Neural crest cell (in vitro differentiated cells): ENCODE data around the gene SOWAHB. TPM values are rescaled to one million over a fixed set of nuclear protein-coding genes. Genes with fewer than 3 reads are reported as not detected.

Source experiments
- DNase-seq: peaks from one replicate; pipeline ENCODE4 v3.0.0; 2021; ENCODE audit warnings: low read depth, mixed read lengths, low spot score
- H3K27ac Mint-ChIP-seq: one replicate; pipeline ENCODE4 v1.8.0; 2021; ENCODE audit warnings: mild to moderate bottlenecking, mixed read lengths; ENCODE audit not compliant: unreplicated experiment
- H3K27me3 Mint-ChIP-seq: 2 replicates; pipeline ENCODE4 v1.8.0; 2021; ENCODE audit warnings: low read depth, mild to moderate bottlenecking, mixed read lengths
- H3K36me3 Mint-ChIP-seq: 2 replicates; pipeline ENCODE4 v1.8.0; 2021; ENCODE audit warnings: low read depth, mild to moderate bottlenecking, mixed read lengths
- H3K4me1 Mint-ChIP-seq: 2 replicates; pipeline ENCODE4 v1.8.0; 2021; ENCODE audit warnings: mixed read lengths
- H3K4me3 Mint-ChIP-seq: one replicate; pipeline ENCODE4 v1.8.0; 2021; ENCODE audit warnings: mild to moderate bottlenecking, mixed read lengths
- H3K9me3 Mint-ChIP-seq: 2 replicates; pipeline ENCODE4 v1.8.0; 2021; ENCODE audit warnings: mixed read lengths
- CTCF ChIP-seq: fragments of 200-600 bp; sonication (generic); conservative IDR thresholded peaks from 2 replicates; pipeline ENCODE4 v1.5.0; 2021; ENCODE audit warnings: antibody characterized with exemption, mild to moderate bottlenecking
- total RNA-seq: library from RNA; stranded (reverse); gene quantifications from 2 replicates; pipeline ENCODE4 v1.2.1, GENCODE V29; 2021

Gene SOWAHB
- total RNA-seq, 1 donor from 2014 or later = not detected

- Mint-ChIP-seq H3K4me3 (peak overlapping the region; percentile 13), H3K4me1 (no peaks in the 10 kb centered on the region), H3K9me3 (no peaks in the 10 kb centered on the region), H3K36me3 (peaks cover 2% of the 10 kb centered on the region), H3K27me3 (peaks cover 55% of the 10 kb centered on the region), H3K27ac (no peak overlapping the region)
- TF ChIP-seq CTCF = no peak
- no peak for DNase-seq
Measured at GRCh38 chr4:76898949-76899645, 1.2 kb upstream of the SOWAHB start.

- Mint-ChIP-seq H3K36me3 (peaks cover 2% of the 10 kb centered on the region), H3K9me3 (no peaks in the 10 kb centered on the region), H3K4me3 (peak overlapping the region; percentile 13), H3K4me1 (no peaks in the 10 kb centered on the region), H3K27ac (no peak overlapping the region), H3K27me3 (peaks cover 57% of the 10 kb centered on the region)
- TF ChIP-seq CTCF = no peak
- DNase-seq = no peak
Measured at GRCh38 chr4:76898385-76898692, 395 bp upstream of the SOWAHB start.

- Mint-ChIP-seq H3K27me3 (peaks cover 70% of the 10 kb centered on the region), H3K27ac (no peak overlapping the region), H3K36me3 (peaks cover 2% of the 10 kb centered on the region), H3K9me3 (no peaks in the 10 kb centered on the region), H3K4me1 (no peaks in the 10 kb centered on the region), H3K4me3 (peak overlapping the region; percentile 53)
- DNase-seq = peak; percentile 41
- TF ChIP-seq CTCF = no peak
Measured at GRCh38 chr4:76896614-76897535, 1.1 kb downstream of the SOWAHB start.

- no peak for TF ChIP-seq CTCF
Measured at GRCh38 chr4:76896048-76896447, 1.9 kb downstream of the SOWAHB start.

GRCh38 chr4:76895619-76896018 is 2.3 kb downstream of the SOWAHB start:
- peaks cover 2% of the 10 kb centered on the region for H3K36me3 Mint-ChIP-seq
- no peaks in the 10 kb centered on the region for H3K9me3 Mint-ChIP-seq
- no peak overlapping the region for H3K27ac Mint-ChIP-seq
- no peak for DNase-seq
- no peak overlapping the region for H3K4me3 Mint-ChIP-seq
- H3K4me1 Mint-ChIP-seq = no peaks in the 10 kb centered on the region
- TF ChIP-seq CTCF = peak; percentile 20
- H3K27me3 Mint-ChIP-seq = peaks cover 77% of the 10 kb centered on the region

More at GRCh38 chr4:76896048-76896447, 1.9 kb downstream of the SOWAHB start:
- H3K9me3 Mint-ChIP-seq = no peaks in the 10 kb centered on the region
- no peak overlapping the region for H3K27ac Mint-ChIP-seq
- H3K36me3 Mint-ChIP-seq = peaks cover 2% of the 10 kb centered on the region
- H3K4me3 Mint-ChIP-seq = no peak overlapping the region
- no peaks in the 10 kb centered on the region for H3K4me1 Mint-ChIP-seq
- peaks cover 75% of the 10 kb centered on the region for H3K27me3 Mint-ChIP-seq
- no peak for DNase-seq
